Mucosa of rectum (tissue), 2 donors: ENCODE data around the gene HIVEP3.
A peak's percentile ranks its signal among the peaks of the same experiment; 100 is the strongest.

Experiments used
- H3K27ac ChIP-seq, 2 donors: one replicate each; pipeline ENCODE4 v1.7.0; 2013; ENCODE audit warnings: inconsistent platforms in 2 of 2, low read depth in 2 of 2, low read length in 2 of 2
- H3K27me3 ChIP-seq, 2 donors: one replicate each; pipeline ENCODE4 v1.7.0; 2013; ENCODE audit warnings: low read length in 2 of 2; ENCODE audit not compliant: control insufficient read depth in 2 of 2, insufficient read depth in 2 of 2
- H3K36me3 ChIP-seq, 2 donors: one replicate each; pipeline ENCODE4 v1.7.0; 2013; ENCODE audit warnings: low read length in 2 of 2; ENCODE audit not compliant: control insufficient read depth in 2 of 2, insufficient read depth in 2 of 2
- H3K4me1 ChIP-seq, 2 donors: one replicate each; pipeline ENCODE4 v1.7.0; 2013; ENCODE audit warnings: low read length in 2 of 2, mild to moderate bottlenecking in 1 of 2; ENCODE audit not compliant: control insufficient read depth in 2 of 2, insufficient read depth in 2 of 2
- H3K4me3 ChIP-seq, 2 donors: one replicate each; pipeline ENCODE4 v1.7.0; 2013; ENCODE audit warnings: low read length in 2 of 2
- H3K9ac ChIP-seq, 2 donors: one replicate each; pipeline ENCODE4 v1.7.0; 2013; ENCODE audit warnings: low read length in 2 of 2, low read depth in 1 of 2, mild to moderate bottlenecking in 1 of 2
- H3K9me3 ChIP-seq, 2 donors: one replicate each; pipeline ENCODE4 v1.7.0; 2013; ENCODE audit warnings: low read length in 2 of 2; ENCODE audit not compliant: control insufficient read depth in 2 of 2
- donor health status: healthy.
- donor health status: Normal muscosa, but diverticular disease.

The HIVEP3 gene

DNA sequence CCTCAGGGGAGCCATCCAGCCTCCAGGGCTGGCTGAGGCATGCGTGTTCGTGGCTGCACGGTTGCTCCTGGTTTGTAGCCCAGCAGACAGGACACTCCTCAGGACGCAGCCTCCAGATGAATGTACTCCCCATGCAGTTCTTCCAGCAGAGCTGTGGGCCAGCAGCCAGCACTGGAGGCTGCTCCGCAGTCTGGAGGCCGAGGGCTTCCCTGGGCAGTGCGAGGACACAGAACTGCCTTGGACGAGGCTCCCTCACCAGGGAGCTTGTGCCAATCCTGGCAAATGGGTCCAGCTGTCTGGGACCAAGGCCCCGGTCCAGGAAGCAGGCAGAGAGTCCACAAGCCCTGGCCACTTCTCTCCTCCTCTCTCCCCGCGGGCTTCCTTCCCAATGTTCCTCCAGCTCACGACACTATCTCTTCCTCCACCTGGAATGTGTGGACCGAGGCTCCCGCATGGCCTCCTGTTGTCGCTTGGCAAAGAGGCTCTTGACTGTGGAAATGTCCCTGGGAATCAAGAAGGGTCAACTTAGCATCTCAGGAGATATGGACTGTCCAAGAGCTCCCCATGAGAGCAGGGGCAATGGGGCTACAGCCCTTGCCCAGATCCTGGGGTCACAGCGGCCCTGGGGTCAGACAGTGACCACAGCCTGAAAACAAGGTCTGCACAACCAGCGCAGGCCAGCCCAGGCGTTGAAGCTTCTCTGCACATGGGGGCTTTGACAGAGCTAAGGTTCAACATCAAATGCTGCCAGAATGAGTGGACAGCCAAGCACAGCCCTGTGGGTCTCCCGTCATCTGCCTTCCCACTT, 439.5 kb downstream of the HIVEP3 start:
- Histone ChIP-seq H3K27me3 (no peaks in the 10 kb centered on the region), H3K9me3 (no peaks in the 10 kb centered on the region), H3K9ac (no peak overlapping the region), H3K36me3 (no peaks in the 10 kb centered on the region), H3K4me1 (peaks cover 39 to 46% of the 10 kb centered on the region in 2 donors), H3K4me3 (no peak overlapping the region), H3K27ac (no peak overlapping the region)

- Histone ChIP-seq H3K9ac (no peak overlapping the region), H3K27ac (no peak overlapping the region), H3K4me3 (no peak overlapping the region), H3K27me3 (no peaks in the 10 kb centered on the region), H3K36me3 (no peaks in the 10 kb centered on the region), H3K9me3 (no peaks in the 10 kb centered on the region), H3K4me1 (peaks cover 31 to 38% of the 10 kb centered on the region in 2 donors)
Measured at GRCh38 chr1:41478118-41478748, 440.5 kb downstream of the HIVEP3 start.

DNA sequence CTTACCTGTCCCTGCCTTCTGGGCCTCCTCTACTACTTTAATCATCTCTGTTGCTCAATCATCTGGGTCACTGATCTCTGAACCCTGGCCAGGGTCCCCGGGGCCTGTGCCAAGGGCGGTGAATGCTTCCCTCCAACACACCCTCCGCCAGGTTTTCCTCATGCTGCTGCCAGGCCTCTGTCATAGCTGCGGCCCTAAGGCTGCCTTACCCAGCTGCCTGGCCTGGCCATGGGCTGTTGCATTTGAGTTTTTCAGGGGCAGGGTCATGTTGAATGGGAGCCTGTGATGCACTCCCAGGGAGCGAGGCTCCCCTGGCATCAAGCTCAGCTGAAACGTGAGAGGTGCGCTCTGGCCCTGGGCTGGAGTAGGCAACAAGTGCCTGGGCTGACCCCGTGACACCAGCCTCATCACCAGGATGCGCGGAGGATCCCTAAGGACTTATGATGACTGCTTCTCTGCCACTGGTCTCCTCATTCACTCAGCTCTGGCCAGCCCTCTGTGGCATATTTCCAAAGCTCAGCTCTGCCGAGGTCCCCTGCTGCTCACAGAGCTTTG, 441.8 kb downstream of the HIVEP3 start:
- no peaks in the 10 kb centered on the region for H3K27me3 ChIP-seq
- H3K9ac ChIP-seq, result peak overlapping the region in 1 of 2 donors; percentile 53
- peaks cover 17 to 26% of the 10 kb centered on the region in 2 donors for H3K4me1 ChIP-seq
- no peaks in the 10 kb centered on the region for H3K9me3 ChIP-seq
- peak overlapping the region; percentile 68 to 75 for H3K27ac ChIP-seq
- H3K36me3 ChIP-seq, result no peaks in the 10 kb centered on the region
- no peak overlapping the region for H3K4me3 ChIP-seq

GRCh38 chr1:41475859-41476567, 442.7 kb downstream of the HIVEP3 start:
- Histone ChIP-seq H3K27me3 (no peaks in the 10 kb centered on the region), H3K9ac (no peak overlapping the region), H3K27ac (no peak overlapping the region), H3K9me3 (no peaks in the 10 kb centered on the region), H3K36me3 (no peaks in the 10 kb centered on the region), H3K4me3 (no peak overlapping the region), H3K4me1 (peaks cover 16 to 24% of the 10 kb centered on the region in 2 donors)

DNA sequence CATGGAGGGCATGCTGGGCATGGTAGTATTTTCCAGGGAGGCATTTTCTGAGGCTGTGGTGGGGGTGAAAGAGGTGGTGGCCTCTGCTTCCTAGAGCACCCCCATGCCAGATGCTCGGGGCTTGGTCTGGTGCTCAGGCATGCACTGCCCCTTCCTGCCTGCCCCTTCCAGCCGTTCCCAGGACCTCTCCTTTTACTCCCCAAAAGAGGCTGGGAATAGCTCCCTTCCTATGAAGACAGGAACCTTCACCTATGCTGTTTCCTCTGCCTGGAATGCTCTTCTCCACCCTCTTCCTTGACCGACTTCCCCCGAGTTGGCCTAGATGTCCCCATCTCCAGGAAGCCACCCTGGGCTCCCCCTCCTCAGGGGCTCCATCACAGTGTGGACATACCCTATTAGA, 443.4 kb downstream of the HIVEP3 start:
- no peaks in the 10 kb centered on the region for H3K9me3 ChIP-seq
- H3K27me3 ChIP-seq, result no peaks in the 10 kb centered on the region
- H3K4me3 ChIP-seq, result no peak overlapping the region
- no peak overlapping the region for H3K9ac ChIP-seq
- peak overlapping the region in 1 of 2 donors; percentile 35 for H3K27ac ChIP-seq
- H3K36me3 ChIP-seq, result no peaks in the 10 kb centered on the region
- H3K4me1 ChIP-seq, result peaks cover 15 to 24% of the 10 kb centered on the region in 2 donors

DNA sequence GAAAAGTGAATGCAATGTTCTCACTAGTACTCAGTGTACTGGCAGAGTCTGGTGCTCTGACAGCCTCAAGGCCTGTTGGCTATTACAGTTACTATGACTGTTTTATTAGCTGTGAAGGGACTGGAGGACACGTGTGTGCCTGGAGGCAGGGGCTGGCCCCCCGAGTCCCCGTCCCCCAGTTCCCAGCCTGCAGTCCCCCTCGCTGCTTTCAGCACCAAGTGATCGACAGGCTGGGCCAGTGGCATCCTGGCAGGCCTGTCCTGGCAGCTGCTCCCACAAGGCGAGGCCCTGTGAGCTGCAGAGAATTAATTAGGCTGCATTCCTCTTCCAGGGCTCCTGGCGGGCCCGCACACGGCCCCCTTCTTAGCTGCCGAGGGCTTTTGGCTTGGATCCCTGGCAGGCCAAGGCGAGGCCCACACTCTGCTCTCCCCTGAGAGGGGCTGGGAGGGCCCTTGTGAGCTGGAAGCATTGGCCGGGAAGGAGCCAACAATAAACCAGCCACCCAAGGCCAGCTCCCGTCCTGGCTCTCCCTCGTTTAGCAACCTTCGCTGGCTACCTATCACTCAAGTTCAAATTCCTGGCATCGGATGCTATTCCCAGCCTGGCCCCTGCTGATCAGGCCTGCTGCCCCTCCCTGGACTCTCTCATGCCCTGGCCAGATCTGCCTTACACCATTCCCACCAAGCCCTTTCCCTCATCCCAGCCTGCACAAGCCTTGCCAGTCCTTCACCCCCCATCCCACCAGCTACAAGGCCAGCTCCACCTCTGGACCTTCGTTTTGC, 444.0 kb downstream of the HIVEP3 start:
- H3K27ac ChIP-seq, result peak overlapping the region in 1 of 2 donors; percentile 35
- H3K9ac ChIP-seq, result no peak overlapping the region
- H3K9me3 ChIP-seq, result no peaks in the 10 kb centered on the region
- no peak overlapping the region for H3K4me3 ChIP-seq
- H3K27me3 ChIP-seq, result no peaks in the 10 kb centered on the region
- peaks cover 13 to 19% of the 10 kb centered on the region in 2 donors for H3K4me1 ChIP-seq
- no peaks in the 10 kb centered on the region for H3K36me3 ChIP-seq

DNA sequence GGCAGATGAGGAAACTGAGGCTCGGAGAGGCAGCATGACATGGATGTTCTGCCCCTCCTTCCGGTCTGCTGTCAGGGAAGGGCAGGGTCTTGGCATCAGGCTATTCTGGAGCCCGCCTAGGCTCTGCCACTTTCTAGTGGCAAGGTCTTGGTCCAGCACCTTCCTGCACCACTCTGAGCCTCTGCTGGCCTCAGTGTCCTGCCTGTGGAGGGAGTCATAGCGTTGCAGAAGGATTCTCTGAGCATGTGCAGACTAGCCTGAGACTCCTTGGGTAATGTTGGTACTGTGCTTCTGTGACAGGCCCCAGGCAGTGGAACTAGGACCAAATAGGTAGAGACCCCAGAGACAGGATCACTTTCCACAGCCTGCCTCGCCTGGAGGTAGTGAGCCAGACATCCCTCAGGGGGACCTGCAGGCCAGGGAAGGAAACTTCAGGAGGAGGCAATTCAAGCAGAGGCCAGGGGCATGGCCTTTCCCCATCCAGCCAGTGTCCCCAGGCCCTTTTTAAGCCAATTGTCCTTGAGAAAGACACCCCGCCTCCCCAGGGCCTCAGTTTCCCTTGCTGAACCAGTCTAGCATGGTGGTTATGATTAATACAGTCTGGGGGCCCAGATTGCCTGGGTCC, 444.9 kb downstream of the HIVEP3 start:
- Histone ChIP-seq H3K36me3 (no peaks in the 10 kb centered on the region), H3K9ac (no peak overlapping the region)

GRCh38 chr1:41471658-41472057, 447.1 kb downstream of the HIVEP3 start:
- H3K27me3 ChIP-seq, result no peaks in the 10 kb centered on the region
- H3K4me3 ChIP-seq, result no peak overlapping the region
- H3K9me3 ChIP-seq, result no peaks in the 10 kb centered on the region
- H3K27ac ChIP-seq, result no peak overlapping the region
- H3K4me1 ChIP-seq, result peaks cover 25 to 29% of the 10 kb centered on the region in 2 donors
- H3K36me3 ChIP-seq, result no peaks in the 10 kb centered on the region
- no peak overlapping the region for H3K9ac ChIP-seq

More for the DNA sequence above, 444.9 kb downstream of the HIVEP3 start:
- Histone ChIP-seq H3K4me3 (no peak overlapping the region), H3K27ac (no peak overlapping the region), H3K4me1 (peaks cover 13 to 19% of the 10 kb centered on the region in 2 donors), H3K9me3 (no peaks in the 10 kb centered on the region), H3K27me3 (no peaks in the 10 kb centered on the region)

DNA sequence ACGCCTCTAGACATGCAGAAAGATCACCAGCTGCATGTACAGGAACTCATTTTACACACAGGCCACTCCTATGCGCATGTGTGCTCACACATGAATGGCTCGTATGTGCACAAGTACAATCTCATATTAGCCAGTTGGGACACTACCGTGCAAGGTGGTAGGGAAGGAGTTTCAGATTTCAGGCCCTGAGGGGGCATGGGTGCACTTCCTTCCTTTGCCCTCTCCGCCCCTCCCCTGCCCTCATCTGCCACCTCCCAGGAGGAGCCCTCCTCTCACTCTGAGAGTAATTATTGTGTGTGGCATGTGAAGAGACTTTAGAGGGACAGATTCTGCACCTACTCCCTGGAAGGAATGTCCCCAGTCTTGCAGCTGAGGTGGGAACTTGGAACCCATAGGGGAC, 449.0 kb downstream of the HIVEP3 start:
- no peak overlapping the region for H3K4me3 ChIP-seq
- H3K27me3 ChIP-seq, result no peaks in the 10 kb centered on the region
- no peak overlapping the region for H3K9ac ChIP-seq
- no peaks in the 10 kb centered on the region for H3K36me3 ChIP-seq
- peaks cover 24 to 30% of the 10 kb centered on the region in 2 donors for H3K4me1 ChIP-seq
- H3K27ac ChIP-seq, result no peak overlapping the region
- H3K9me3 ChIP-seq, result no peaks in the 10 kb centered on the region
